Lower leg skin (tissue), 4 donors: ENCODE measurements around the gene HPGD. TPM values are rescaled to one million over a fixed set of nuclear protein-coding genes. Genes with fewer than 3 reads are reported as not detected.

Source experiments
- DNase-seq, 2 donors: peaks; one replicate each; pipeline ENCODE4 v3.0.0-alpha.2; 2019; ENCODE audit warnings: low spot score in 2 of 2
- H3K4me3 ChIP-seq: fragments of 200-600 bp; sonication (generic); 2 replicates; pipeline ENCODE4 v1.5.1; 2017; ENCODE audit warnings: mild to moderate bottlenecking, low read depth; ENCODE audit not compliant: poor library complexity, severe bottlenecking
- CTCF ChIP-seq, 3 donors: fragments of 450-650 bp; IDR thresholded peaks; one replicate each; pipeline ENCODE4 v1.5.1; 2016; ENCODE audit warnings: antibody characterized with exemption in 3 of 3, mild to moderate bottlenecking in 3 of 3, moderate library complexity in 2 of 3
- POLR2A ChIP-seq, 2 donors: fragments of 450-650 bp; IDR thresholded peaks; one replicate each; pipeline ENCODE4 v1.6.1; 2016 to 2017; ENCODE audit warnings: antibody characterized with exemption in 2 of 2, mild to moderate bottlenecking in 1 of 2, moderate library complexity in 1 of 2
- WGBS, 2 donors: methylation state at CpG; one replicate each; pipeline ENCODE4 v1.1.5; 2018; 5-methylcytosine and 5-hydroxymethylcytosine counted together
- intact Hi-C: fragments of 100-400 bp; cut with DNase I; formaldehyde crosslinking; loops from one replicate; pipeline ENCODE4 v1.15.0; 2023; ENCODE audit warnings: low total_unique reads
- total RNA-seq, 4 donors: library from RNA; depleted of rRNA; stranded (reverse); fragments of >200 nt; gene quantifications; one replicate each; pipeline ENCODE4 v1.1.0, GENCODE V29; 2016

HPGD gene
- total RNA-seq, 4 donors from 2014 or later, result 173 to 253 (median 224) TPM

DNA sequence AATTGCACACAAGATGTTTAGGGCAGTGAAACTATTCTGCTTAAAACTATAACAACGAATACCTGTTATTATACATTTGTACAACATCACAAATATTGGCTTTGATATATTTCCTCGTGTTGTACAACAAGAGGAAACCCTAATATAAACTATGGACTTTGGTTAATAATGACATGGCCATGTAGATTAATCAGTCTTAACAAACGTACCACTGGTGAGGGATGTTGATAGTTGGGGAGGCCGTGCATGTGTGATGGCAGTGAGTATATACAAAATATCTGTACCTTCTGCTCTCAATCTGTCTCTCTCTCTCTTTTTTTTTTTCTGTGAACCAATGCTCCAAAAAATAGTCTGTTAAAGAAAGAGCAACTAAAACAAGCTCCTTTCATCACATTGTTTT, 22.2 kb upstream of the HPGD start:
- 80 to 82% methylated on average over 4 of the region's 4 CpGs for WGBS, 2 donors
- DNase-seq, result no peak
- no peak overlapping the region for H3K4me3 ChIP-seq
- TF ChIP-seq CTCF (IDR thresholded peaks at IDR 0.05), result no peak
- TF ChIP-seq POLR2A (IDR thresholded peaks at IDR 0.05), result no peak
- intact Hi-C loops, result no loop called here

- 88 to 91% methylated on average over 10 of the region's 10 CpGs for WGBS, 2 donors
- TF ChIP-seq CTCF (IDR thresholded peaks at IDR 0.05), result no peak
- no peak for TF ChIP-seq POLR2A (IDR thresholded peaks at IDR 0.05)
- H3K4me3 ChIP-seq, result no peak overlapping the region
- intact Hi-C loops, result no loop called here
- no peak for DNase-seq
Measured at GRCh38 chr4:174540175-174540574, 17.9 kb upstream of the HPGD start.

GRCh38 chr4:174539571-174539970, 17.3 kb upstream of the HPGD start:
- TF ChIP-seq CTCF (IDR thresholded peaks at IDR 0.05), result no peak
- no peak for TF ChIP-seq POLR2A (IDR thresholded peaks at IDR 0.05)
- 69 to 79% methylated on average over 3 of the region's 3 CpGs for WGBS, 2 donors
- DNase-seq, result no peak
- intact Hi-C loops, result no loop called here
- no peak overlapping the region for H3K4me3 ChIP-seq

GRCh38 chr4:174538876-174539250, 16.6 kb upstream of the HPGD start:
- WGBS, 2 donors, result 48 to 55% methylated on average over 4 of the region's 4 CpGs
- no peak overlapping the region for H3K4me3 ChIP-seq
- no peak for DNase-seq
- intact Hi-C loops, result no loop called here
- no peak for TF ChIP-seq CTCF (IDR thresholded peaks at IDR 0.05)
- TF ChIP-seq POLR2A (IDR thresholded peaks at IDR 0.05), result no peak

DNA sequence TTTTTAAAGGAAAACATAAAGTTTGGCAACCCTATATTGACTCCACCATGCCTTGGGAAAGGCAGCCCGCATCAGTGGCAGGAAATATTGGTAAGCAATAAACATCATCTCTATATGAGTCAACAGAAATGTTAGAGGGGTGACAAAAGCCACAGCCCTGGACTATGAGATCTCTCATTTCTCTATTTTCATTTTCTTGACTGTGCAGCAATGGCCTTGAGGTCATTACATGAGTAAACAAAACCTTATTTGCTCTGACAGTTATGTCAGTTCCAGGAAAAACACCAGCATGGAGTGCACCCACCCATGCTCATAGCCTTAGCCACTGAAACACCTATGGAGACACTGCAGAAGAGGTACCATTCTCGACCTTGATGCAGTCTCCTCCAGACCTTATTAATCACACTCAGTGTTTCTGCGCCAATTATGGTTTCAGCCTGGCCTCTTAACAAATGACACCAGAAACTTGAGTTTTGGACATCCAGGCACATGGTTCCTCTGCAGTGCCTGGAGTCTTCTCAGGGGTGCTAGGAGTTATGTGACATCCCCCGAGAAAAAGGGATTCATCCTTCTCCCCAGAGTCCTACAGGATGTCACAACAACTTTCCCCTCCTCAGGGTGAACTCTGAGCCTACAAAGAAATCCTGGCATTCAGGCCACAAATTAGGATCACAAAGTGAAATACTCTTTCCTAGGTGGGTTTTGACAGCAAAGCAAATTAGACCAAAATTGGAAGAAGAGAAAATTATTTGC, 16.0 kb upstream of the HPGD start:
- no peak for TF ChIP-seq CTCF (IDR thresholded peaks at IDR 0.05)
- TF ChIP-seq POLR2A (IDR thresholded peaks at IDR 0.05), result no peak
- no peak for DNase-seq
- intact Hi-C loops, result no loop called here
- H3K4me3 ChIP-seq, result no peak overlapping the region
- WGBS, 2 donors, result 67 to 68% methylated on average over 4 of the region's 4 CpGs

DNA sequence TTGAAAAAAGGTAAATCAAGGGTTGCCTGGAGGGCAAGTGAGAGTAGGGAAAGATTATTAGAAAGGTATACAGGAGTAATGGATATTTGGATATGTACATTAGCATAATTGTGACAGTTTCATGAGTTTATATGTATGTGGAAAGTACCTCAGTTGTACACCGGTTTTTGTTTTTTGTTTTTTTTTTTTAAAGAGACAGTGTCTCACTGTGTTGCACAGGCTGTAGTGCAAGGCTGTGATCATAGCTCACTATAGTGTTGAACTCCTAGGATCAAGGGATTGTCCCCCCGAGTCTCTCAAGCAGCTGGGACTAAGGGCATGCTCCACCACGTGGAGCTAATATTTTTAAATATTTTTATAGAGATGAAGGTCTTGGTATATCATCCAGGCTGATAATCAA, 15.3 kb upstream of the HPGD start:
- H3K4me3 ChIP-seq, result no peak overlapping the region
- DNase-seq, result no peak
- TF ChIP-seq CTCF (IDR thresholded peaks at IDR 0.05) (no peak), POLR2A (IDR thresholded peaks at IDR 0.05) (no peak)
- intact Hi-C loops, result no loop called here
- 49 to 60% methylated on average over 3 of the region's 3 CpGs for WGBS, 2 donors
